Putamen (tissue), 1 donor: Measurements from ENCODE around the gene CENPK.
"Not testable (repeated sequence)": the region's sequence is repeated elsewhere in the genome, so short reads cannot be mapped to it uniquely, and the experiment has no call there.

Experiments used
- DNase-seq: peaks from one replicate; pipeline ENCODE4 v3.0.0-alpha.2; 2016; ENCODE audit warnings: low spot score

CENPK gene

DNA sequence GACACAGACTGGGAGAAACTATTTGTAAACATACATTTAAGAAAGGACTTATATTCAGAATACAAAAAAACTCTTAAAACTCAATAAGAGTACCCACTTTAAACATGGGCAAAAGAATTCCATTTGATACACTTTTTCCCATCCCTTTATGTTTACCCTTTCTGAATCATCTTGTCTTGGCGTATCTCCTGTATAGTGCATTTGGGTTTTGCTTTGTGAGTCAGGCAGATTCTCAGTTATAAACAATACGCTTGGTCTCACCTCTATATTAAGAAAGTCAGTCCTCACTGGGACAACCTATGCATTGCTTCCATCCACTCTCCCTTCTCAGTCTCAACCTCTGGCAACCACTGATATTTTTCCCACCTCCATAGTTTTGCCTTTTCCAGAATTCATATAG is 54.0 kb downstream of the CENPK start:
- DNase-seq, result no peak

DNA sequence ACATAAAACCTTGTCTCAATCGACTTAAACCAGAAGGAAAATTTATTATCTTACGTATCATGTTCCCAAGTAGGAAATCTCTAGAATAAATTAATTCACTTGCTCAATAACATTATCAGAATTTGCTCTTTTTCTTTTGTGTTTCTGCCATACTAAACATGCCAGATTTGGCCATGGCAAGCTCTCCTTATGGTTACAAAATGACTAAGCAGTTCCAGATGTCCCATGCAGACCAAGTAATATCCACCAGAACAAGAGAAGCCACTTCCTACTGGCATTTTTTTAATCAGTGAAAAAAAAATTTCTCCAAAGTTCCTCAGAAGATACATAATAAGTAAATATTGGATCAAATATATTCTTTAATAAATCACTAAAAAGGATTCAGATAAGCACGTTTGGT is 56.0 kb downstream of the CENPK start:
- DNase-seq, result no peak

DNA sequence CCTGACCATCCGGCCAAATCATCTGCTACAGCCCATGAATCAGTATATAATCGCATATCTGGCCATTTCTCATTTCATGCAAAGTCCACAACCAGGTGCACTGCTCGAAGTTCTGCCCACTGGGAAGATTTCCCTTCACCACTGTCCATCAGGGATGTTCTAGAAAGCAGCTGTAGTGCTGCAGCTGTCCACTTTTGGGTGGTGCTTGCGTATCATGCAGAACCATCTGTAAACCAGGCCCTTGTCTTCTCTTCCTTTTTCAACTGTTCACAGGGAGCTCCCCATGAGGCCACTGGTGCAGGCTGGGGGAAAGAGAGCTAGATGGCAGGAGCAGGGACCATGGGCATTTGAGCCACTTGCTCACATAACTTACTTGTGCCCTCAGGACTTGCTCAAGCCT is 73.8 kb downstream of the CENPK start:
- DNase-seq, result no peak

DNA sequence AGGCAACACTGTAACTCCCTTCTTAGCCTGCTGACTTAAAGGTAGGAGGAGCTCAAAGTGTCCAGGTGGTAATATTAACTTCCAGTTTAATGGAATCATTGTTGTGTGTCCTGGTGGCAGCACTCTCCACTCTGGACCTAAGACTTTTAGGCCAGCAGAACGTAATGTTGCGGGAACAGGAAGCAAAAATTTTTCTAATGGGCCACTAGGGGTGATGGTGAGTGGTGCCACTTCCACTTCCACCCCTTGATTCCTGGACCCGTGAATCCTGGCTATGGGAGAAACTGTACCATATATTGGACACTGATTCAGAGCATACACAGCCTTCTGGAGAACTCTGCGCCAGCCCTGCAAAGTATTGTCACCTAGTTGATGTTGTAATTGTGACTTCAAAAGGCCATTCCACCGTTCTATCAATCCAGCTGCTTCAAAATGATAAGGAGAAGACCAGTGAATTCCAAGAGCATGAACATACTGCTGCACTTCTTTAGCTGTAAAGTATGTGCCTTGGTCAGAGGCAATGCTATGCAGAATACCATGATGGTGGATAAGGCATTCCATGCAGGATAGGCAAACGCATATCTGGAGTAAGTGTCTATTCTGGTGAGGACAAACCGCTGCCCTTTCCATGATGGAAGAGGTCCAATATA is 74.8 kb downstream of the CENPK start:
- DNase-seq, result not testable (repeated sequence)

DNA sequence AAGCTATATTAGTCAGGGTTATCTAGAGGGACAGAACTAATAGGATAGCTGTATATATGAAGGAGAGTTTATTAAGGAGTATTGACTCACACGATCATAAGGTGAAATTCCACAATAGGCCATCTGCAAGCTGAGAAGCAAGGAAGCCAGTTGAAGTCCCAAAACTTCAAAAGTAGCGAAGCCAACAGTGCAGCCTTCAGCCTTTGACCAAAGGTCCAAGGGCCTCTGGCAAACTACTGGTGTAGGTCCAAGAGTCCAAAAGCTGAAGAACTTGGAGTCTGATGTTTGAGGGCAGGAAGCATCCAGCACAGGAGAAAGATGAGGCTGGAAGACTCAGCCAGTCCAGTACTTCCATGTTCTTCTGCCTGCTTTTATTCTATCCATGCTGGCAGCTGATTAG is 76.2 kb downstream of the CENPK start:
- DNase-seq, result not testable (repeated sequence)

DNA sequence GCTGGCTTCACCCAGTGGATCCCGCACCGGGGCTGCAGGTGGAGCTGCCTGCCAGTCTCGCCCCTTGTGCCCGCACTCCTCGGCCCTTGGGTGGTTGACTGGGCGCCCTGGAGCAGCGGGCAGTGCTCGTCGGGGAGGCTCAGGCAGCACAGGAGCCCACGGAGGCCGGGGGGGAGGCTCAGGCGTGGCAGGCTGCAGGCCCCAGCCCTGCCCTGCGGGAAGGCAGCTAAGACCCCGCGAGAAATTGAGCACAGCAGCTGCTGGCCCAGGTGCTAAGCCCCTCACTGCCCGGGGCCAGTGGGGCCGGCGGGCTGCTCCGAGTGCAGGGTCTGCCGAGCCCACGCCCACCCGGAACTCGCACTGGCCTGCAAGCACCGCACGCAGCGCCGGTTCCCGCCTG is 77.6 kb downstream of the CENPK start:
- DNase-seq, result no peak

DNA sequence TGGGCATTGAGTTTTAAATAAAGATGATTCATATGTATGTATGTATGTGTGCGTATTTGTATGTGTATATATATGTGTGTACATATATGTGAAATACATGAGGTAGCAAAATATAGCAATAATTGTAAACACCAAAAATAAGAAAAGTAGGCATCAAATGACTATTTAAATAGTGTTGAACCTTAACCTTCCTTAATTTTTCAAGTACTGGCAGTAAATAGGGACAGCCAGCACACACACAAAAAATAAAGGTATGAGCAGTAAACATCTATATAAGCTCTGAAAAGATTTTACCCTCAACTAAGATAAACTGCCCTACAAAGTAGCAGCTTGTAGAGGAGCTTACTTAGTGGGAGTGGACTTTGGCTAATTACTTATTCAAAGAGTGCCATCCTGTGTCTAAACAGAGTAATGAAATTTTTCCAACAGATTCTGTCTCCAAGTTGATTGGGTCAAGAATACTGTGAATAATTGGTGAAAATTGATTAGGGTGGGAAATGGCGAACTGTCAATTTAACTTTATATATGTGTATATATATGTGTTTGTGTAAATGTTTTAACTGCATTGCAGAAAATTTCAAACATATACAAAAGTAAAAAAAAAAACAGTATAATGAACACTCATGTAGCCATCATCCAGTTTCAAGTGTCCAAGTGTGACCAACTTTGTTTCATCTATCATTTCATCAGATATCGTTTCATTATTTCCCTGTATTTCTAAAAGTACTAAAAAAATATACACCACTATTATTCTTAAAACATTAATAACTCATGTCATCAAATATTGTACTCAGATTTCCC is 79.2 kb downstream of the CENPK start:
- DNase-seq, result peak; percentile 61

DNA sequence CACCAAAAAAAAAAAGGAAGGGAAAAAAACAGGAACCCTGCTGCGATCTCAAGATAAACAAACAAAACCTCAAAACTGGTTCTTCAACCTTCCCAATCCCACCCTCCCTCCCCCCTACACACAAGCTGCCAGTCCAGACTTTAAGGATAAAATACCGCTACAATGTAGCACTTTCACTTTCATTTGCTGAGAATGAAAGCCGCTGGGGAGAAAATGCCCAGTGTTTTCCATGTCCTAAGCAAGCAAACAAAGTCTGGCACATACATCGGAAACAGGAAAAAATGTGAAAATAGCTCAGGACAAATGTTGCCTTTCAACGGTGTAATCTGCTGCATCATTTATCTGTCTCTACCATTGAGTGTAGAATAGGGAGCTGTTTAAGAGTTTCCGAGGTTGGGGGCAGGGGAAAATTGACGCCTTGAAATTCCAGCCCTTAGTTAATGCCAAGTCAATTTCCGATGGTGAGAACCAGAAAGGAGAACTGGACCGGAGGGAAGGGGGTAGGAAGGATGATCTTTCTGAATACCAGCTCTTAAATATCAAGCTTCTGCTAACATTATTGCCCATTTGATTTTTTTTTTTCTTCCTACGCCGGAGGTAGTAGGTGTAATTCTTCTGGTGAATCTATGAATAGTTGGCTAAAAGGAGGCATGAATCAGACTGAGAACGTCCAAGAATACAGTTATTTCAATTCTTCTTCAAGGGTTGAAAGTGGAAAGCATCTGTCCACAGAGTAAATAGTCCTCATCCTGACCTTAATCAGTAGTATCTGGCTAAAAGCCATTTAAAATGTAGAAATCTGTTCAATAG is 80.0 kb downstream of the CENPK start:
- peak; percentile 23 for DNase-seq

DNA sequence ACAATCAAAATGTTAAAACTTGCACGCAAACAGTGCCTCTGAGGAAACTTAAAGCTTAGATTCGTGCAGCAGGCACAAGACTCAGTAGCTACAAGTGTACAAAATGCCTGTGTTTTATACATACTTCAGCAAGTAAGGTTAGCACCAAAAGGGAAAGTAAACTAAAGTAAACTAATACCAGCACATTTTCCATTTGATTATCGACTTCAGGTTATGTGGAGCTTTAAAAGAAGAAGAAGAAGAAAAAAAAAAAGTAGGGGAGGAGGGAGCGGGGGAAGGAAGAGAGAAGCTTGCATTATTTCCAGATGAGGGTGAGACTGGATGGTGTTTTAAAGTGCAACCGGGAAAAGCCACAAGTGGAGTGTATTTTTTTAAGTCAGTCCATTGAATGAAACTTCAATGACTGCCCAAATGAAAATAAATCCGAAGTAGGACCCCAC is 80.7 kb downstream of the CENPK start:
- peak; percentile 17 for DNase-seq

DNA sequence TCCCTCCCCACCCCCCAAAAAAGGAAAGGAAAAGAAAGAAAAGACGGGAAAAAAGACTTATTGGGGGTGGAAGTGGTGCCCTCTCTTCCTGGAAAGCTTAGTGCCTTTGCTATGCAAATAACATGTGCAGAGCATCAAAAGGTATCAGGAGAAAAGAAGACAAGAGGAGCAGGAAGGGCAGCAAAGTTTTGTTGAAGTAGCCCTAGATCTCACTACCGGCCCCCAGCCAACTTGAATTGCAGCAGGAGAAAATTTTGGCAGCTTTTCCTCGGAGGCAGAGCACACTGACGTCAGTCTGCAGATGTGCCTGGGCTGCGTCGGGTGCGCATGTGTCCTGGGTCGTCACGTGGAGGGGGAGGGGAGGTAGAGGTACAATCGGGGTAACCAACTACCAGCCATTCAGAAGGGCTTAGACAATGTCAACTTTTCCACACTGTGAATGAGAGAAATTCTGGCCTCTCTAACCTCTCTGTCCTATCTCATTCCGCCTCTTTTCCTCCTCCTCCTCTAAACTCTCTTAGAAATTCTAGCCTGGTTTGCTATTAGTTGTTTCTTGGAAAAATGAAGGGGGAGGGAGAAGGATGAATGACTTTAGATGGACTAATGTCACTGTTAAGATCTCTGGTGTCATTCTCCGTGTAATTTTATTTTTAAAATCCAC is 81.2 kb downstream of the CENPK start, which contains the start of gene ADAMTS6:
Gene ADAMTS6, minus strand, starts transcription at position 286 of the 661 bp plus-strand sequence. CDS start 8,247 bp downstream, outside the sequence.
- peak; percentile 87 for DNase-seq

DNA sequence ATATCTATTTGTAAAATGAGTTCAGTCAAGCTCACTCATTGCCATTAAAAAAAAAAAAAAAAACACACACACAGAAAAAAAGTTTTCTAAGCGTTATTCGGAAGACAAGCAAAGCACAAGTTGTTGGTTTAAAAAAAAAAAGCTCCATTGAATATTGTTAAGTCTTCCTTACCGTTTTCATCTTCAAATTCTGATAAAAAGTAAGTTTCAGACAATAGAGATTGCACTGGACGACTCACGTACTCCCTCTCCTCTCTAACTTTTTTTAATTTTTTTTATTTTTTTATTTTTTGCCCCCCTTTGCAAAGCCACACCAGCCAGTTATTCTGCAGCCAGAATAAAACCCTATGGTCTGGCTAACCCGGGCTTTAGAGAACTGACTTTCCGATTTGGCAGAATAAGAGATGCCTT is 81.8 kb downstream of the CENPK start:
- peak; percentile 1 for DNase-seq

DNA sequence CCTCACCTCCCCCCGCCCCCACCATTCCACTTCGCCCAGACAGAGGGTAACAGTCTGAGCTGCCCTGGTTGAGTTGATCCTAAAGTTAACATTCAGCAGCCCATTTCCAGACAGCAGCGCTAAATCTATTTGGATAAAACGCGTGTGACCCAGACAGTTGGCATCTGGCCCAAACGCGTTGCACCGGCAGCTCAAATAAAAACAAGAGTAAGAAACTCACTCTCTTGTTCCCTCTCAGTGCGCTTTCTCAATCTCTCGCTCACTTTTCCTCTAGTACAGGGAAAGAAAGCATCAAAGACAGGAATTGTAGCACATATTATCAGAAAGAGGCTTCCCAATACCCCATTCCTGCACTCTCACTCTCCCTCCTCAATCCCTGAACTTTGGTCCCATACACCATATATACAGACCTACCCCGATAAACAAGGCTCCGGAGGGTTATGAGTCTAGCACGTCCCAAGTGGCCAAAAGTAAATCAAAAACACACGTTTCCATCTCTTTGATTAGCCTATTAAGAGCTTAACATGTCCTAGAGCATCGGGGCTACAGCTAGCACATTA is 82.6 kb downstream of the CENPK start:
- DNase-seq, result peak; percentile 9

DNA sequence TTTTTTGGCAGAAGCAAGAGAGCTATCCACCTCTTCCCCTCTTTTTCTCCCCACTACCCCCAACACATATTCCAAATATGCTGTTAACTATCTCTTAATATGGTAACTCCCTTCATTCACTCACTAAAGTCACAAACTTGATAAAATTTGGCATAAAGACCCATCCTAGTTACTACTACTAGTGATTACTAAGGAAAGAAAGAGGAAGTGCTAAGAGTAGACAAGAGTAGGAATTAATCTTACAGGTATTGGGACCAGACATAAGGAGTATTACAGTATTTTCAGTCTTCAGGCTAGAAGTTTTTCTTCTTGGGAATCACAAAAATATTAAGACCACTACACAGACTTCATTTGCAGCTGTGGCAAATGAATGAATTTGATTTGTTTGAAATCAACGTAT is 83.4 kb downstream of the CENPK start:
- DNase-seq, result no peak

DNA sequence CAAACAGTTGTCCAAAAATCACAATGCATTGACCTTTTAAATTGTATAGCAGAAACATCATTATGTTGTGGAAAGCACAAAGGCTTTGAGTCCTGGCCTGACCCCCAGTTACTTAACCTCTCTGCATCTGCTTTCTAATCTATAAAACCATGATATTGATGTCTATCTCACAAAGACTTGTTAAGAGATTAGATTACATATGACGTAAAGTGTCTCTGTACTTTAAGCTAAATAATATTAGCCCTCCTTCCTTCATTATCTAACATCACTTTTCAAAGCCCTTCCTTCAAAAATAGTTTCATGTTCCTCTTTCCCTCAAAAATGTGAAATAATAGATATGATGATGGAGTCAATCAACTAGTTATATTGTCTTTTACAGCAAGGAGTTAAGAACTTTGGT is 84.6 kb downstream of the CENPK start:
- DNase-seq, result no peak

DNA sequence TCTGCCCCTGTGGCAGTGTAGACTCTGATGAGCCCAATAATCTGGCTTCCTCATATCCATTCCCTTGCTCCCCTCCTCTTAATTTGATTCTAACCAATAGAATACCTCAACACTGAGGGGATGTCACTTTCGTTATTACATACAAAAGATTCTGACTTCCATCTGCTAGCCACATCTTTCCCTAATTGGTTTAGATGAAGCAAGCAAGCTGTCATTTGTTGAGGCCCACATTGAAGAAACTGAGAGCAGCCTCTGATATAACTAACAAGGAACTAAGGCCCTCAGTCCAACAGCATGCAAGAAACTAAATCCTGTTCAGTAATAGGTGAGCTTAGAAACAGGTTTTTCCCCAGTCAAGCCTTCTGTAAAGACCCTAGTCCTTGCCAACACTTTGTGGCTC is 87.1 kb downstream of the CENPK start:
- no peak for DNase-seq

DNA sequence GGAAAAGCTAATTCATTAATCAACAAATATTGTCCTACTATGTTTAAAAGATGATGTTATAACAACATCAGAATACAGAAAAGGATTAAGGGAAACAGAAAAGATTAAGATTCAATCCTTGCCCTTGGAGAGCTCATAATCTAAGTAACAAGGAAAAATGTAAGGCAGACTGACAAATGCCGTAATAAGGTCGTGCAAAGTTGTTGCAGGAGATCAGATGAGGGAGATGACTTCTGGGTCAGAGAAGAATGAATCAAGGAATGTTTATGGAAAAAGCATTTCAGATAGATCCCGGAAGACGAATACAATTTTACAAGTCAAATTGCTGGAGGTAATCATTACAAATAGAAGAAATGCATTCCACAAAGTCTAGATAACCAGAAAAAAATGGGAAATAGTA is 87.6 kb downstream of the CENPK start:
- DNase-seq, result no peak

DNA sequence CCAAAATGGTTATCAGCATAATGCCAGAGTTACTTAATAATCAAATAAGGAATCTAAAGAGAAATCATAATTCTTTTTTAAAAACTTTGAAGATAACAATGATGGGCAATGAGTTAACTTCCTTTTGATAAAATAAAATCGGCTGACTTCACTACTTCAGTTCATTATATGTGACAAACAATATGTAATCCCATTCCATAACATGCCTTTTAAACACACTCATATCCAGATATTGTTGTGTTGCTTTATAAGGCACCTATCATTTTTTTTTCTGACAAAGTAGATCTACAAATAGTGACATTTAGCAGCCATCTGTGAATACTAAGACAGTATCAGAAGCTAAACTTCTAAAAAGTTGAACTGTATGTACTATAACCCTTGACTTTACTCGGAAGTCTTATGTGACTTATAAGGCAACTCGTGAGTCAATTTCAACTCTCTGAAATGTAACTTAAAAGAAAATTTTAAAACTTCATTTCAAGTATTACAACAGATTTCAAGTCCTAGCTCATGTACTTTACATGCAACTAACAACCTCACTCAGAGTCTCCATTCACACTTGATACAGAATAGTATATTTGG is 88.7 kb downstream of the CENPK start:
- DNase-seq, result no peak

DNA sequence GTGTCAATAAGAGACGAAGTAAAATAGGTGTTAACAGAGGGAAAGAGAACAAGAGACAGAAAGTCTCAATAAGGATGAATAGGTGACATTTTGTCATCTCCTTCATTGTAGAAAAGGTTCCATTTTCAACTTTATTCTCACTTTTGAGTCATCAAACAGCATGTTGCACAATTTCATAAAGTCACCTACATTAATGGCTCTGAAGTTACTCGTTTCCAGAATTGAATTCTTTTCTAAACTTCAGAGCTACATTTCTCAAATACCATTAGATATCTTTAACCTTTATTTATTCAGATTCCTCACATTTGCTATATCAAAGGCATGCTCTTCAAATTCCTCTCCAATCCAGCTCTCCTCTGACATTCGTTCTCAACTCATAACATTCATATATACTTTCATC is 94.3 kb downstream of the CENPK start:
- no peak for DNase-seq
